Measurements from ENCODE around the gene GSN.

GSN gene

GRCh38 chr9:121273064-121273775 lies 5.3 kb downstream of the GSN start:
- DNase-seq (ENCODE audit: low spot score): no peak

- no peak for DNase-seq (ENCODE audit: low spot score)
These were observed 6.9 kb downstream of the GSN start for GRCh38 chr9:121274851-121275250.

GRCh38 chr9:121275781-121276658 lies 8.1 kb downstream of the GSN start:
- no peak for DNase-seq (ENCODE audit: low spot score)

- no peak for DNase-seq (ENCODE audit: low spot score)
These were observed 9.1 kb downstream of the GSN start for GRCh38 chr9:121277026-121277425.

GRCh38 chr9:121277518-121278295 lies 9.7 kb downstream of the GSN start:
- no peak for DNase-seq (ENCODE audit: low spot score)

GRCh38 chr9:121278477-121279261 lies 10.7 kb downstream of the GSN start:
- DNase-seq (ENCODE audit: low spot score): peak; percentile 45

GRCh38 chr9:121279776-121280388 lies 11.9 kb downstream of the GSN start:
- no peak for DNase-seq (ENCODE audit: low spot score)

- no peak for DNase-seq (ENCODE audit: low spot score)
These were observed 13.0 kb downstream of the GSN start for GRCh38 chr9:121280715-121281613.

GRCh38 chr9:121281614-121282276 lies 13.8 kb downstream of the GSN start:
- DNase-seq (ENCODE audit: low spot score): no peak

- DNase-seq (ENCODE audit: low spot score): no peak
These were observed 14.5 kb downstream of the GSN start for GRCh38 chr9:121282277-121283079.

- no peak for DNase-seq (ENCODE audit: low spot score)
These were observed 15.1 kb downstream of the GSN start for GRCh38 chr9:121283080-121283398.

- DNase-seq (ENCODE audit: low spot score): no peak
These were observed 16.1 kb downstream of the GSN start for GRCh38 chr9:121283856-121284732.

GRCh38 chr9:121284733-121285451 lies 16.9 kb downstream of the GSN start:
- no peak for DNase-seq (ENCODE audit: low spot score)

- no peak for DNase-seq (ENCODE audit: low spot score)
These were observed 18.1 kb downstream of the GSN start for GRCh38 chr9:121285835-121286687.

GRCh38 chr9:121286688-121286972 lies 18.7 kb downstream of the GSN start:
- DNase-seq (ENCODE audit: low spot score): no peak

- no peak for DNase-seq (ENCODE audit: low spot score)
These were observed 19.2 kb downstream of the GSN start for GRCh38 chr9:121286973-121287741.

Measured in CD4-positive, alpha-beta T cell treated with Interleukin-2 at 100 ng/mL for 4 hours (primary cell).